GM21576 (cell line): ENCODE data around the gene MOGAT1.
A peak's percentile ranks its signal among the peaks of the same experiment; 100 is the strongest.
"Not testable (repeated sequence)": the region's sequence is repeated elsewhere in the genome, so short reads cannot be mapped to it uniquely, and the experiment has no call there.

Experiments used
- ATAC-seq: cut with Tn5 transposase; IDR thresholded peaks from one replicate; pipeline ENCODE4 v1.9.1; 2021; ENCODE audit warnings: mild to moderate bottlenecking, moderate library complexity; ENCODE audit not compliant: unreplicated experiment

The MOGAT1 gene

DNA sequence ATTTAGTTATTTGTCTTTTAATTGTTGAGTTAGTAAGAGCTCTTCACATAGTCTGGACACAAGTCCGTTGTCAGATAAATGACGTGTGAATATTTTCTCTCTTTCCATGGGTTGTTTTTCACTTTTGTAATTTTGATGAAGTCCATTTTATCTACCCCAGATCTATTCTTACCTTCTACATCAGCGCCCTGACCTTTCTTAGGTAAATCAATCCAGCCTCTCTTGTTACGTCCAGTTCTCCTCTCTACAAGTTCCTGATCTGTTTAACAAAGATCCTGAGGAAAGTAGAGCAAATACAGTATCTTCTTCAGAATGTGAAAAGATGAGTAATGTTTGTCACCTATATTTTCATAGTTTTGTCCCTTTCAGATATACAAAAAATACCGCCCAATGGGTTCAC is 66.9 kb downstream of the MOGAT1 start:
- ATAC-seq, result no peak

DNA sequence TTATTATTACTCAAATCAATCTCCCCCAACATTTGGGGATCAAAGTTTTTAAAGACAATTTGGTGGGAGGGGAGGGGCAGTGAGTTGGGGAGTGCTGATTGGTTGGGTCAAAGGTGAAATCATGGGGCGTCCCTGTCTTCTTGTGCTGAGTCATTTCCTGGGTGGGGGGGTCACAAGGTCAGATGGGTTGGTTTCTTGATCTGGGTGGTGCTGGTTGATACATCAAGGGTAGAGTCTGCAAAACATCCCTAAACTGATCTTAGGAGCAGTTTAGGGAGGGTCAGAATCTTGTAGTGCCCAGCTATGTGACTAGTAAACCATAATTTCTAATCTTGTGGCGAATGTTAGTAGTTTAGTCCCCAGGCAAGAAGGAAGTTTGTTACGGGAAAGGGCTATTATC is 67.4 kb downstream of the MOGAT1 start:
- no peak for ATAC-seq

DNA sequence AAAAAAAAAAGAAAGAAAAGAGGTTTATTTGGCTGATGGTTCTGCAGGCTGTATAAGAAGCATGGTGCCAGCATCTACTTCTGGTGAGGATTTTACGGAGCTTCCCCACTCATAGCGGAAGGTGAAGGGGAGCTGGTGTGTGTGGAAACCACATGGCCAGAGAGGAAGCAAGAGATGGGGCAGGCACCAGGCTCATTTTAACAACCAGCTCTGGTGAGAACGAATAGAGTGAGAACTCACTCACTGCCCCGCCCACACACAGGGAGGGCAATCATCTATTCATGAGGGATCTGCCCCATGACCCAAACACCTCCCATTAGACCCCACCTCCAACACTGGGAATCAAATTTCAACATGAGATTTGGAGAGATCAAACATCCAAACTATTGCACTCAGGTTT is 68.5 kb downstream of the MOGAT1 start:
- ATAC-seq, result no peak

GRCh38 chr2:222743251-222743812 is 71.9 kb downstream of the MOGAT1 start:
- ATAC-seq, result no peak

GRCh38 chr2:222745836-222746559 is 74.5 kb downstream of the MOGAT1 start:
- ATAC-seq, result no peak

- ATAC-seq, result peak; percentile 81
Observed at GRCh38 chr2:222747526-222748160, 76.2 kb downstream of the MOGAT1 start.

- no peak for ATAC-seq
Observed at GRCh38 chr2:222750533-222750932, 79.1 kb downstream of the MOGAT1 start.

- no peak for ATAC-seq
Observed at GRCh38 chr2:222751238-222751637, 79.8 kb downstream of the MOGAT1 start.

DNA sequence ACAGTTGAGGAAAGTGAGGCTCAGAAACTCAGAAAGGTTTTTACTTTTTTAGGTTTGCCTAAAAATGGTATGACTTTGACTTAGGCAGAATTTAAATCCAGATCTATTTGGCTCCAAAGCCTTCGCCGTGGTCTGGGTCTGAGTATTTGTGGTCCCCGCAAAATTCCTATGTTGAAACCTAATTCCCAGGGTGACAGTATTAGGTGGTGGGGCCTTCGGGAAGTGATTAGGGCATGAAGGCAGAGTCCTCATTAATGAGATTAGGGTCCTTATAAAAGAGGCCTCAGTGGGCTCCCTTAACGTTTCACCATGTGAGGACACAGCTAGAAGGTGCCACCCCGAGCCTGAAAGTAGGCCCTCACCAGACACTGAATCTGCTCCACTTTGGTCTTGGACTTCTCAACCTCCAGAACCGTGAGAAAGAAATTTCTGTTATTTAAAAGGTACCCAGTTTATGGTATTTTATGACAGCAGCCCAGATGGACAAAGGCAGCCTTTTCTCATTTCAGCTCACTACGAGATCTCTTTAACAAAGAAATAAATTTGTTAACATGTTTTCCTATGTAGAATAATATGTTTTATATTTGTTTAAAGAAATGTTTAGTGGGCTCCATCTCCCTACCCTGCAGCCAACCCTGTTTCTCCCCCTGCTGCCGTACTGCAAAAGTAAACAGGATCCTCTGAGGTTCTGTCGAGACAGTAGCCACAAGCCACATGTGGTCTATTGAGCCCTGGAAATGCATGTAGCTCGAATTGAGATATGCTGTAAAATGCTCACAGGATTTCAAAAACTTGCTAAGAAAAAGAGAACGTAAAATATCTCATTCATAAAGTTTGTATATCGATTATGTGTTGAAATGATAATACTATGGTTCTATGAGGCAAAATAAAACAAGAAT is 80.6 kb downstream of the MOGAT1 start:
- ATAC-seq, result no peak

DNA sequence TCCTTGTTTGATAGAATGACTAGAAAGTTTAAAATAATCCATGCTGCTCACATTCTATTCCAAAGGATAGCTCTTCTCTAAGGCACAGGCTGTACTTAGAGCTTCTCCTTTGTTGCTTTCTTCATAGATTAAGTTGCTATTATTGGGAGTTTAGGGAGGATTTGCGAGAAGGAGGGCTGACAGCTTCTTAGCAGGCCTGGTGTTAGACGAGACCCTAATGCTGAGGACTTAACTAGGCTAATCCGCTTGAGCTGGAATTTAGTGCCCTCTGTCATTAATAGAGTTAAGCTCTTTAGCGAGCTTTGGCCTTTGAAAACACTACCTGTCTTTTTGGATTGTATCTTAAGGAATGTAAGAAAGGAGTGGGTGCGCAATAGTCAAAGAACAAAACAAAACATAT is 81.3 kb downstream of the MOGAT1 start:
- ATAC-seq, result no peak

DNA sequence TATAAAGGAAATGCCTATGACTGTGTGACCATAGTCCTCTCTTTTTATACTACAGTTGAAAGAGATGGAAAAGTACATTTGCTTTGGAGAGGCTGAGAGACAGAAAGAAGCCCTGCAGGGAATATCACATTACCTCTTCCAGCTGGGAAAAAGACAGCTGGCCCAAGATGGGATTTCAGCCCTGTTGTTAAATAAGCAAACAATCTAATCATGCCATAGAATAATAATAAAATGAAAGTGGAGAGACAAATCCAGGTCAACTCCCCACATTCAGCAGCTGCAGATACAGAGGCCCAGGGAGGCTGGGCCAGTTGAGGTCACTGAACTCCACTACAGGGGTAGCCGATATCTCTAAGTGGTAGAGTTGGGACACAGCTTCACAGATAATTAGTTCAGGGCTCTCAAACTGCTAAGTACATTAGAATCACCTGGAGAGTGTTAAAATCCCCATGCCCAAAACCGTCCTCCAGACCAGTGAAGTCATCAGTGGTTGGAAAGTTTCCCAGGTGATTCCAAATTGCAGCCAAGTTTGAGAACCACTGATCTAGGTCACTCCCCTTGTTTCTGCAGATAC is 81.9 kb downstream of the MOGAT1 start:
- ATAC-seq, result no peak

GRCh38 chr2:222754324-222754930 is 83.0 kb downstream of the MOGAT1 start:
- no peak for ATAC-seq

DNA sequence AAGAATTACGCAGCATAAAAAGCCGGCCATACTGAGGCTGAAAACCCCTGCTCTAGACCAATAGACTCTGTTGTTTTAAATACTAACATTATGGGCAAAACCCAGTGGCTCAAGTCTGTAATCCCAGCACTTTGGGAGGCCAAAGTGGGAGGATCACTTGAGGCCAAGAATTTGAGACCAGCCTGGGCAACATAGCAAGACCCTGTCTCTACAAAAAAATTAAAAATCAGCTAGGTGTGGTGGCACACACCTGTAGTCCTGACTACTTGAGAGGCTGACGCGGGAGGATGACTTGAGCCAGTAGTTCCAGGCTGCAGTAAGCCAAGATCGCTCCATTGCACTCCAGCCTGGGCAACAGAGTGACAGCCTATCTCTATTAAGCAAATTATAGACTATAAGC is 84.1 kb downstream of the MOGAT1 start:
- not testable (repeated sequence) for ATAC-seq

DNA sequence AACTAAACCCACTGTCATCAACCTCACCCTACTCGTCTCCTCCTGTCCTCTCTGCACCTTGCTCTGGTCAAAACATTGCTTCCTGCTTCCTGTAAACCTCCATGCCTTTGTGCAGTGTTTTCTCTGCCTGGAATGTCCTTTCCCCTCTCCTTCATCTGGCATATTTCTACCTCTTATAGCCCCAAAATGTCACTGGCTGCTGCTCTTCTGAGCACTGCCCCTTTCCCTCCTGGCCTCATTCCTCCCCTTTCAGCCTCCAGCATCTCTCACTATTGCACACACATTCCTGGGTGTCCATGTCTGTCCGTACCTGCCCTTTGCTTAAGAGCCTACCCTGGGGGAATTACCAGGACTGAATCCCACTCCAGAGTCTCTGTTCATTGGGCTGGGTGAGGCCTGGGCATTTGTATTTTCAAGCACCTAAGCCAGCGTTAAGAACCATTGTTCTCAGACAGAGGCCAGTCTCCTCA is 84.9 kb downstream of the MOGAT1 start:
- ATAC-seq, result no peak

DNA sequence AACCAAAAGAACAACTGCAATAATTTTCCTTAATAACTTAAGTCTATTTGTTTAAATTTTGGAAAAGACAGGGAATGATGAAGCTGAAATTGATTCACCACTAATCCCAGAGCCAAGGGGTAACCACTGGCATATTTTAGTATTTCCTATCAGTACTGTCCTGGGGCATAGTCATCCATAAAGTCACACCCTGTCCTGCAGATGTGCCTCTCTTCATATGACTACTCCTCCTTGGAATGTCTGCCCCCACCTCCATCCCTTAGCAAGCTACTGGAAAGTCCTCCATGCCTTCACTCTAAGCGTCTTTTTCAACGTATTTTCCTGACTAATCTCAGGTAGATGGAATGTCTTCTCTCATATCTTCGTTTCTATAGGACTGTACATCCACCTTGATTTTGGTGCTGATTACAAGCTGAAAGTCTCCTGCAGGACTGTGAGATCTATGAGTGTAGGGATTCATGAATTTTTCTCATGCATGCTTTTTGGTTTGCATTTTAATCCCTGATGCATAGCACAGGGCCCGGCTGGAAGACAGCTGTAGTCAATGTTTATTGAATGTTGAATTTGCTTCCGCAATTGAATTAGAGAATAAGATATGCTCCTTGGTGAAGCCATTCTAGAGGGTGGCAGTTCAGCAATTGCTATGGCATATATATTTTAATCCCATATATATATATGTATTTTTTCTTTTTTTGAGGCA is 85.6 kb downstream of the MOGAT1 start:
- no peak for ATAC-seq
